22Rv1 (cell line): Measurements from ENCODE around the gene CLCA4.
"Not testable (repeated sequence)": the region's sequence is repeated elsewhere in the genome, so short reads cannot be mapped to it uniquely, and the experiment has no call there.

Source experiments
- H3K27ac ChIP-seq: fragments of 450-650 bp; 2 replicates; pipeline ENCODE4 v1.5.1; 2017
- CTCF ChIP-seq: fragments of 450-650 bp; IDR thresholded peaks from 2 replicates; pipeline ENCODE4 v1.5.1; 2017; ENCODE audit warnings: mild to moderate bottlenecking
- ZFX ChIP-seq: fragments of 450-650 bp; IDR thresholded peaks from 2 replicates; pipeline ENCODE4 v1.6.1; 2017; ENCODE audit warnings: antibody characterized with exemption, borderline replicate concordance

The CLCA4 gene

GRCh38 chr1:86582161-86582560 is 35.3 kb downstream of the CLCA4 start:
- H3K27ac ChIP-seq: no peak overlapping the region
- no peak for TF ChIP-seq CTCF
- no peak for TF ChIP-seq ZFX

GRCh38 chr1:86583032-86583431 is 36.2 kb downstream of the CLCA4 start:
- TF ChIP-seq ZFX (no peak), CTCF (no peak)
- H3K27ac ChIP-seq: no peak overlapping the region

- TF ChIP-seq CTCF (no peak), ZFX (no peak)
- H3K27ac ChIP-seq: no peak overlapping the region
Measured at GRCh38 chr1:86583593-86583992, 36.7 kb downstream of the CLCA4 start.

GRCh38 chr1:86594284-86594770 is 47.4 kb downstream of the CLCA4 start:
- H3K27ac ChIP-seq: no peak overlapping the region
- TF ChIP-seq CTCF: no peak
- no peak for TF ChIP-seq ZFX

- no peak for TF ChIP-seq ZFX
- TF ChIP-seq CTCF: no peak
- H3K27ac ChIP-seq: no peak overlapping the region
Measured at GRCh38 chr1:86596224-86596623, 49.3 kb downstream of the CLCA4 start.

- H3K27ac ChIP-seq: no peak overlapping the region
- TF ChIP-seq CTCF: no peak
- no peak for TF ChIP-seq ZFX
Measured at GRCh38 chr1:86596741-86597290, 49.9 kb downstream of the CLCA4 start.

- H3K27ac ChIP-seq: not testable (repeated sequence)
Measured at GRCh38 chr1:86606080-86606479, 59.2 kb downstream of the CLCA4 start.

- TF ChIP-seq CTCF (no peak), ZFX (no peak)
- no peak overlapping the region for H3K27ac ChIP-seq
Measured at GRCh38 chr1:86616433-86616832, 69.6 kb downstream of the CLCA4 start.
